OCI-LY1 (cell line): Measurements from ENCODE around the gene TFPI.

Experiments used
- CTCF ChIP-seq: fragments of 200-600 bp; sonication (generic), shearing (Covaris generic); IDR thresholded peaks from 2 replicates; pipeline ENCODE4 v1.5.1; 2017; ENCODE audit warnings: mild to moderate bottlenecking, antibody characterized with exemption, low read length, moderate library complexity, mixed read lengths
- EZH2 ChIP-seq: fragments of 200-600 bp; sonication (generic), shearing (Covaris generic); IDR thresholded peaks from 2 replicates; pipeline ENCODE4 v1.8.0; 2017; ENCODE audit warnings: borderline replicate concordance, mixed run types, mild to moderate bottlenecking, antibody characterized with exemption, low read length, moderate library complexity, mixed read lengths

DNA sequence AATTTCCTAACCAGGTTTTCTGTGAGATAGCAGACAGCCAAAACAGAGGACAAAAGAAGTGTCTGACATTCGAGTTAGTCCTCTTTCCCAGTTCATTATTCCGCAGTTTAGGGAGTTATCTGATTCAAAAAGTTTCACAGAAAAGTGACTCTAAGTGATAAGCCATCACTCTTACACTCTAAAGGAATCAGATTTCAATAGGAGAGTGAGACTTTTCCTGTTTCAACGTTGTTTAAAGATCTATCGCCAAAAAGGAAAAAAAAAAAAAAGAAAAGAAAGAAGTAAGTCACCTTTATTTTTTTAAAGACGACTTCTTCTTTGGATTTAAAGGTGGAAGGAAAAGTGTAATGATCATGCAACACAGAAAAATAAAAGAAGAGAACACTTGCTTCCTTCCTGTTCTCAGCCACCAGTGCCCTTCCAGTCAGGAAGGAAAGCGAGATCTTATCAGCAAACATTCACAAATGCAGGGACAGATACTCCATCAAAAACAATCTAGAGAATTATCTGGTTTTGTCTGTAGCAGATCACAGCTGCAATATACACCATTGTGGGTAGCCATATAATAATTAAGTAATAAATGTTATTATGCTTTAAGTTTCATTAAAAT lies 49.8 kb downstream of the TFPI start:
- TF ChIP-seq CTCF (no peak), EZH2 (no peak)
